DND-41 (cell line): ENCODE data around the gene FAM114A1.

Source experiments
- ATAC-seq: fragments of 200-7000 bp; cut with Tn5 transposase; 3 replicates; pipeline ENCODE4 v1.9.1; 2021; ENCODE audit warnings: low read depth; ENCODE audit not compliant: insufficient read depth
- DNase-seq: peaks from one replicate; pipeline ENCODE4 v3.0.0-alpha.2; 2020
- H2AFZ ChIP-seq: 2 replicates; pipeline ENCODE4 v1.6.0; 2012; ENCODE audit warnings: low read depth, low read length
- H3K27ac ChIP-seq: 2 replicates; pipeline ENCODE4 v1.5.1; 2012; ENCODE audit warnings: low read length, inconsistent platforms
- H3K27me3 ChIP-seq: fragments of 200-600 bp; sonication (generic); 2 replicates; pipeline ENCODE4 v1.6.0; 2012; ENCODE audit warnings: low read length, mild to moderate bottlenecking, inconsistent platforms; ENCODE audit not compliant: insufficient read depth, poor library complexity
- H3K36me3 ChIP-seq: 2 replicates; pipeline ENCODE4 v1.5.1; 2012; ENCODE audit warnings: low read length, inconsistent platforms; ENCODE audit not compliant: insufficient read depth
- H3K4me1 ChIP-seq: 2 replicates; pipeline ENCODE4 v1.5.1; 2012; ENCODE audit warnings: mild to moderate bottlenecking, low read length; ENCODE audit not compliant: insufficient read depth
- H3K4me2 ChIP-seq: 2 replicates; pipeline ENCODE4 v1.6.0; 2012; ENCODE audit warnings: mild to moderate bottlenecking, moderate library complexity, low read length, inconsistent platforms; ENCODE audit not compliant: insufficient read depth
- H3K4me3 ChIP-seq, 2 experiments: fragments of 200-600 bp in 1 of 2; shearing (Covaris generic) in 1 of 2; 2 replicates each; pipeline ENCODE4 v1.5.1; 2012 to 2016; ENCODE audit warnings: inconsistent platforms in 2 of 2, low read length in 2 of 2, mild to moderate bottlenecking in 2 of 2, low read depth in 1 of 2, moderate library complexity in 1 of 2
- H3K79me2 ChIP-seq: 2 replicates; pipeline ENCODE4 v1.6.0; 2012; ENCODE audit warnings: low read length, inconsistent platforms; ENCODE audit not compliant: insufficient read depth
- H3K9ac ChIP-seq: 2 replicates; pipeline ENCODE4 v1.6.0; 2012; ENCODE audit warnings: low read depth, mild to moderate bottlenecking, inconsistent platforms, low read length, moderate library complexity
- H3K9me3 ChIP-seq: 2 replicates; pipeline ENCODE4 v1.5.1; 2012; ENCODE audit warnings: low read length, moderate library complexity, mild to moderate bottlenecking, inconsistent platforms; ENCODE audit not compliant: insufficient read depth, severe bottlenecking
- H4K20me1 ChIP-seq: 2 replicates; pipeline ENCODE4 v1.6.0; 2012; ENCODE audit warnings: low read length; ENCODE audit not compliant: insufficient read depth
- EZH2 ChIP-seq: IDR thresholded peaks from 3 replicates; pipeline ENCODE4 v1.6.1; 2012; ENCODE audit warnings: borderline replicate concordance, low read depth, mild to moderate bottlenecking, moderate library complexity, low read length, inconsistent platforms; ENCODE audit not compliant: severe bottlenecking
- TF ChIP-seq, protein P1 (sequence below): IDR thresholded peaks from 2 replicates; pipeline ENCODE4 v1.5.1; 2012; ENCODE audit warnings: borderline replicate concordance, low read length, moderate library complexity, mild to moderate bottlenecking; ENCODE audit not compliant: poor library complexity, severe bottlenecking; ENCODE audit errors: extremely low read depth

The FAM114A1 gene

DNA sequence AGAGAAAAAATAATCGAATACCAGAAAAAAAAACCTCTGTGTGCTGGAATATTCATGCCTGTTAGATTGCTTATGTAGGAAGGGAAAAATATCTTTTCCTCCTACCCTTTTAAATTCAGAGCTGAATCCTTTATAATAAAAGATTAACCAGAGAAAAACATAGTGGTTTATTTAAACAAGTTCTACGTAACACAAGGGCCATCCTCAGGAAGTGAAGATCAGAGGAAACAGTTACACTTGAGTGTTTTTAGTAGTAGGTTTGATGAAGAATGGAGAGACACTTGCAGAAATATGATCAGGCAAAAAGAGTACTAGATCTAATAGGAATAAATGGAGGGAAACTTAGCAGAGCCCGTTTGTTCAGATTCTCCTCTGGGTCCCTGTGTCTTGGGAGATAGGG, 98.3 kb downstream of the FAM114A1 start:
- Histone ChIP-seq H3K27ac (no peak overlapping the region), H4K20me1 (no peaks in the 10 kb centered on the region), H3K27me3 (no peaks in the 10 kb centered on the region), H3K9ac (no peak overlapping the region), H3K4me3 (no peak overlapping the region), H3K4me1 (no peaks in the 10 kb centered on the region), H3K4me2 (no peak overlapping the region), H2AFZ (no peak overlapping the region), H3K9me3 (no peaks in the 10 kb centered on the region), H3K36me3 (no peaks in the 10 kb centered on the region), H3K79me2 (no peaks in the 10 kb centered on the region)
- DNase-seq, result no peak
- TF ChIP-seq EZH2, result no peak
- TF ChIP-seq, protein P1, sequence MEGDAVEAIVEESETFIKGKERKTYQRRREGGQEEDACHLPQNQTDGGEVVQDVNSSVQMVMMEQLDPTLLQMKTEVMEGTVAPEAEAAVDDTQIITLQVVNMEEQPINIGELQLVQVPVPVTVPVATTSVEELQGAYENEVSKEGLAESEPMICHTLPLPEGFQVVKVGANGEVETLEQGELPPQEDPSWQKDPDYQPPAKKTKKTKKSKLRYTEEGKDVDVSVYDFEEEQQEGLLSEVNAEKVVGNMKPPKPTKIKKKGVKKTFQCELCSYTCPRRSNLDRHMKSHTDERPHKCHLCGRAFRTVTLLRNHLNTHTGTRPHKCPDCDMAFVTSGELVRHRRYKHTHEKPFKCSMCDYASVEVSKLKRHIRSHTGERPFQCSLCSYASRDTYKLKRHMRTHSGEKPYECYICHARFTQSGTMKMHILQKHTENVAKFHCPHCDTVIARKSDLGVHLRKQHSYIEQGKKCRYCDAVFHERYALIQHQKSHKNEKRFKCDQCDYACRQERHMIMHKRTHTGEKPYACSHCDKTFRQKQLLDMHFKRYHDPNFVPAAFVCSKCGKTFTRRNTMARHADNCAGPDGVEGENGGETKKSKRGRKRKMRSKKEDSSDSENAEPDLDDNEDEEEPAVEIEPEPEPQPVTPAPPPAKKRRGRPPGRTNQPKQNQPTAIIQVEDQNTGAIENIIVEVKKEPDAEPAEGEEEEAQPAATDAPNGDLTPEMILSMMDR, result no peak
- no peak for ATAC-seq

DNA sequence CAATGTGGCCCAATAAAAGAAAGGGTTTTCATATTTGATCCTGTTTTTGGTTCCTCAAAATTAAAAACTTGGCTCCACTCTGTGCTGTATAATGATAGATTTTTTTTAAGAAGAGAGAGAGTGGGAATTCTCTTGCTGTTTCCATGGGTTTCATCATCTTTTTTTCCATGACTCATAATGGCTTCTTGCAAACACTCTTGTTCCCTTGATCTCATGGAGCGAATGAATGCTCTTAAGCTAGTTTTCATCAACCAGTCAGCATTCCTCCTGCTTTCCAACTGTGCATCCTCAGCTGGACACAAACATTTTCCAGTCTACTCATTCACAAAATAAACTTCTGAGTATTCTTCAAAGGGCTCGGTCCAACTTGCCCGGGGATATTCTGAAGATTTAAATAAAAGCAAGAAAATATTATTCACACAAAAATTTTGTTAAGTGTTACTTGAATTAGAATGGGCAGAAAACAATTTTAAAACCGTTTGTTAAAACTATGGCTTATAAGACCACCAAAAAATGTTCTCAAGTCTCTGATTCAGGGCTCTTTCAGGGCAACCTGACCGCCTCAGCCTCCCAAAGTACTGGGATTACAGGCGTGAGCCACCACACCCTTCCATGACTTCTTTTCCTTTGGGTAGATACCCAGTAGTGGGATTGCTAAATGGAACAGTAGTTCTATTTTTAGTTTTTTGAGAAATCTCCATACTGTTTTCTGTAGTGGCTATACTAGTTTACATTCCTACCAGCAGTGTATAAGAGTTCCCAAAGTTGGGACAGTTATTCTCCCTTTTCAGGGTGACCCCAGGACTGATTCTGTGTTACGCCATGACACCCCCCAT, 99.9 kb downstream of the FAM114A1 start:
- Histone ChIP-seq H3K79me2 (no peaks in the 10 kb centered on the region), H3K27me3 (no peaks in the 10 kb centered on the region), H3K9ac (no peak overlapping the region), H3K4me2 (no peak overlapping the region), H2AFZ (no peak overlapping the region), H3K9me3 (no peaks in the 10 kb centered on the region), H3K4me3 (no peak overlapping the region), H3K4me1 (no peaks in the 10 kb centered on the region), H3K27ac (no peak overlapping the region), H3K36me3 (no peaks in the 10 kb centered on the region), H4K20me1 (no peaks in the 10 kb centered on the region)
- ATAC-seq, result no peak
- DNase-seq, result no peak
- TF ChIP-seq EZH2, result no peak
- TF ChIP-seq, protein P1, result no peak

DNA sequence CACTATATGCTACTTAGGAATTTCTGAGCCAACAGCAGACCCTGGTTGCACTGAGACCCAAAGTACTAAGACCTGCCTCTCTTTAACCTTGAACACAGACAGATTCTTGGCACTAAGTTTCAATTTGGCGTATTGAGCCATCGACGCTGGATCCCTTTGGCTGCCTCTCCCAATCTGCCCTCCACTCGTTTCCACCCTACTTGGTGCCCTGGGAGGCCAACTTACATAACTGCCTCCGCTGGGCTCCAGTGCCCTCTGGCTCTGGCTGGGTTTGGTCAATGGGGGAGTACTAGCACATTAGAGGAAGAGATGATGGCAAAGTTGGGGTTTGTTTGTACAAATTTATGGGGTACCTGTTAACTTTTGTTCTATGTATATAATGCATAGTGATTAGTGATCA, 101.1 kb downstream of the FAM114A1 start:
- H3K9ac ChIP-seq, result no peak overlapping the region
- ATAC-seq, result no peak

More for the DNA sequence above, 101.1 kb downstream of the FAM114A1 start:
- Histone ChIP-seq H3K4me1 (no peaks in the 10 kb centered on the region), H3K79me2 (no peaks in the 10 kb centered on the region), H3K9me3 (no peaks in the 10 kb centered on the region), H3K27ac (no peak overlapping the region), H3K4me2 (no peak overlapping the region), H3K27me3 (no peaks in the 10 kb centered on the region), H4K20me1 (no peaks in the 10 kb centered on the region), H2AFZ (no peak overlapping the region), H3K36me3 (no peaks in the 10 kb centered on the region), H3K4me3 (no peak overlapping the region)
- DNase-seq, result no peak
- TF ChIP-seq, protein P1, result no peak
- no peak for TF ChIP-seq EZH2
